Measurements from ENCODE around the gene IGFBP3. TPM values are rescaled to one million over a fixed set of nuclear protein-coding genes. Genes with fewer than 3 reads are reported as not detected.
A peak's percentile ranks its signal among the peaks of the same experiment; 100 is the strongest.

IGFBP3 gene
- total RNA-seq, 1 donor from 2014 or later: 1,283 TPM

- H3K27me3 ChIP-seq (ENCODE audit: insufficient read depth, low read length): no peaks in the 10 kb centered on the region
- no peak overlapping the region for H3K4me2 ChIP-seq (ENCODE audit: low read length)
- Mint-ChIP-seq H3K27ac (ENCODE audit: unreplicated experiment) (peak overlapping the region; percentile 29), H3K4me3 (ENCODE audit: unreplicated experiment) (no peak overlapping the region), H3K4me1 (ENCODE audit: low read depth, unreplicated experiment) (peaks cover 1% of the 10 kb centered on the region), H3K36me3 (ENCODE audit: low read depth, unreplicated experiment) (no peaks in the 10 kb centered on the region), H3K27me3 (ENCODE audit: low read depth, unreplicated experiment) (peaks cover 1% of the 10 kb centered on the region), H3K9me3 (ENCODE audit: unreplicated experiment) (peaks cover 10% of the 10 kb centered on the region)
- H3K79me2 ChIP-seq (ENCODE audit: insufficient read depth, low read length): no peaks in the 10 kb centered on the region
- no peak overlapping the region for H3K27ac ChIP-seq (ENCODE audit: low read depth, low read length)
- no peak overlapping the region for H3K9ac ChIP-seq (ENCODE audit: low read length)
- no peaks in the 10 kb centered on the region for H3K36me3 ChIP-seq (ENCODE audit: insufficient read depth, low read length)
- no peak for DNase-seq (ENCODE audit: low read depth)
- H3K4me3 ChIP-seq (ENCODE audit: insufficient read depth, low read depth, low read length): no peak overlapping the region
- no peaks in the 10 kb centered on the region for H3K9me3 ChIP-seq (ENCODE audit: insufficient read depth, low read depth, low read length)
- H4K20me1 ChIP-seq (ENCODE audit: insufficient read depth, low read length): no peaks in the 10 kb centered on the region
- no peaks in the 10 kb centered on the region for H3K4me1 ChIP-seq (ENCODE audit: insufficient read depth, low read length)
- TF ChIP-seq CTCF (IDR thresholded peaks at IDR 0.05; ENCODE audit: insufficient read depth, low read depth, low read length): no peak
- no peak overlapping the region for H2AFZ ChIP-seq (ENCODE audit: low read depth, low read length)
- FAIRE-seq: no peak
These were observed 17.7 kb upstream of the IGFBP3 start for GRCh38 chr7:45938626-45939302.

- Histone ChIP-seq H3K4me3 (ENCODE audit: insufficient read depth, low read depth, low read length) (no peak overlapping the region), H2AFZ (ENCODE audit: low read depth, low read length) (no peak overlapping the region), H3K27ac (ENCODE audit: low read depth, low read length) (no peak overlapping the region), H3K4me2 (ENCODE audit: low read length) (no peak overlapping the region), H3K4me1 (ENCODE audit: insufficient read depth, low read length) (no peaks in the 10 kb centered on the region), H3K27me3 (ENCODE audit: insufficient read depth, low read length) (no peaks in the 10 kb centered on the region), H3K36me3 (ENCODE audit: insufficient read depth, low read length) (no peaks in the 10 kb centered on the region), H3K9ac (ENCODE audit: low read length) (no peak overlapping the region), H3K79me2 (ENCODE audit: insufficient read depth, low read length) (no peaks in the 10 kb centered on the region), H3K9me3 (ENCODE audit: insufficient read depth, low read depth, low read length) (no peaks in the 10 kb centered on the region), H4K20me1 (ENCODE audit: insufficient read depth, low read length) (no peaks in the 10 kb centered on the region)
- FAIRE-seq (no peak), DNase-seq (ENCODE audit: low read depth) (no peak)
- Mint-ChIP-seq H3K27me3 (ENCODE audit: low read depth, unreplicated experiment) (peaks cover 1% of the 10 kb centered on the region), H3K4me3 (ENCODE audit: unreplicated experiment) (no peak overlapping the region), H3K9me3 (ENCODE audit: unreplicated experiment) (peaks cover 10% of the 10 kb centered on the region), H3K4me1 (ENCODE audit: low read depth, unreplicated experiment) (peaks cover 1% of the 10 kb centered on the region), H3K27ac (ENCODE audit: unreplicated experiment) (no peak overlapping the region), H3K36me3 (ENCODE audit: low read depth, unreplicated experiment) (no peaks in the 10 kb centered on the region)
- TF ChIP-seq EZH2 (IDR thresholded peaks at IDR 0.05; ENCODE audit: insufficient read depth, low read length): no peak
- no peak for TF ChIP-seq CTCF (IDR thresholded peaks at IDR 0.05; ENCODE audit: insufficient read depth, low read depth, low read length)
These were observed 16.8 kb upstream of the IGFBP3 start for GRCh38 chr7:45937862-45938261.

- no peaks in the 10 kb centered on the region for H3K79me2 ChIP-seq (ENCODE audit: insufficient read depth, low read length)
- DNase-seq (ENCODE audit: low read depth) (no peak), FAIRE-seq (no peak)
- no peaks in the 10 kb centered on the region for H4K20me1 ChIP-seq (ENCODE audit: insufficient read depth, low read length)
- Mint-ChIP-seq H3K27me3 (ENCODE audit: low read depth, unreplicated experiment) (peaks cover 1% of the 10 kb centered on the region), H3K36me3 (ENCODE audit: low read depth, unreplicated experiment) (no peaks in the 10 kb centered on the region), H3K4me3 (ENCODE audit: unreplicated experiment) (no peak overlapping the region), H3K9me3 (ENCODE audit: unreplicated experiment) (peaks cover 10% of the 10 kb centered on the region), H3K4me1 (ENCODE audit: low read depth, unreplicated experiment) (peaks cover 1% of the 10 kb centered on the region), H3K27ac (ENCODE audit: unreplicated experiment) (no peak overlapping the region)
- H3K9ac ChIP-seq (ENCODE audit: low read length): no peak overlapping the region
- no peaks in the 10 kb centered on the region for H3K36me3 ChIP-seq (ENCODE audit: insufficient read depth, low read length)
- H3K4me2 ChIP-seq (ENCODE audit: low read length): no peak overlapping the region
- no peak overlapping the region for H2AFZ ChIP-seq (ENCODE audit: low read depth, low read length)
- no peaks in the 10 kb centered on the region for H3K4me1 ChIP-seq (ENCODE audit: insufficient read depth, low read length)
- no peak for TF ChIP-seq EZH2 (IDR thresholded peaks at IDR 0.05; ENCODE audit: insufficient read depth, low read length)
- TF ChIP-seq CTCF (IDR thresholded peaks at IDR 0.05; ENCODE audit: insufficient read depth, low read depth, low read length): no peak
- H3K27ac ChIP-seq (ENCODE audit: low read depth, low read length): no peak overlapping the region
- H3K4me3 ChIP-seq (ENCODE audit: insufficient read depth, low read depth, low read length): no peak overlapping the region
- no peaks in the 10 kb centered on the region for H3K27me3 ChIP-seq (ENCODE audit: insufficient read depth, low read length)
- H3K9me3 ChIP-seq (ENCODE audit: insufficient read depth, low read depth, low read length): no peaks in the 10 kb centered on the region
These were observed 16.2 kb upstream of the IGFBP3 start for GRCh38 chr7:45937301-45937700.
